SK-N-MC (cell line): ENCODE measurements around the gene LCN1.

Experiments
- EZH2 ChIP-seq: fragments of 200-600 bp; sonication (generic); IDR thresholded peaks from one replicate; pipeline ENCODE4 v1.6.1; 2017; ENCODE audit warnings: antibody characterized with exemption
- FOXP2 ChIP-seq: optimal IDR thresholded peaks from 2 replicates; pipeline ENCODE3; 2011; ENCODE audit warnings: mild to moderate bottlenecking, moderate library complexity; ENCODE audit not compliant: insufficient read depth; ENCODE audit errors: extremely low read length, control extremely low read depth
- POLR2AphosphoS5 ChIP-seq: IDR thresholded peaks from 2 replicates; pipeline ENCODE4 v1.6.1; 2012; ENCODE audit warnings: mild to moderate bottlenecking, low read depth, low read length, borderline replicate concordance

GRCh38 chr9:135490166-135490870 lies 30.9 kb upstream of the LCN1 start:
- TF ChIP-seq POLR2AphosphoS5 = no peak
- no peak for TF ChIP-seq EZH2
- no peak for TF ChIP-seq FOXP2
